Tibial nerve (tissue), 4 donors: ENCODE results near the gene SIN3A. TPM values are rescaled to one million over a fixed set of nuclear protein-coding genes. Genes with fewer than 3 reads are reported as not detected.

Experiments
- DNase-seq, 2 donors: peaks; one replicate each; pipeline ENCODE4 v3.0.0-alpha.2; 2019; ENCODE audit warnings: low spot score in 2 of 2
- H3K27ac ChIP-seq, 4 donors: fragments of 200-600 bp; sonication (generic) in 3 of 4; one replicate each; pipeline ENCODE4 v1.5.1; 2017 to 2019; ENCODE audit warnings: mild to moderate bottlenecking in 1 of 4
- H3K27me3 ChIP-seq, 2 donors: fragments of 200-600 bp; sonication (generic) in 1 of 2; one replicate each; pipeline versions ENCODE4 v1.5.1 to v1.6.0; 2017 to 2019
- H3K36me3 ChIP-seq, 3 donors: fragments of 200-600 bp; sonication (generic); one replicate each; pipeline ENCODE4 v1.5.1; 2018 to 2019
- H3K4me1 ChIP-seq, 4 donors: fragments of 200-600 bp; sonication (generic) in 3 of 4; one replicate each; pipeline ENCODE4 v1.5.1; 2017 to 2019
- H3K4me3 ChIP-seq, 4 donors: fragments of 200-600 bp; sonication (generic) in 3 of 4; one replicate each; pipeline ENCODE4 v1.5.1; 2017 to 2019; ENCODE audit warnings: mild to moderate bottlenecking in 1 of 4, moderate library complexity in 1 of 4
- H3K9me3 ChIP-seq, 4 donors: fragments of 200-600 bp; sonication (generic) in 3 of 4; one replicate each; pipeline ENCODE4 v1.5.1; 2017 to 2019
- EP300 ChIP-seq, 2 donors: sonication (generic); formaldehyde crosslinking; IDR thresholded peaks; one replicate each; pipeline ENCODE4 v1.6.1; 2017; ENCODE audit warnings: antibody characterized with exemption in 2 of 2, mild to moderate bottlenecking in 1 of 2
- POLR2A ChIP-seq, 2 donors: fragments of 450-650 bp; IDR thresholded peaks; one replicate each; pipeline ENCODE4 v1.6.1; 2017; ENCODE audit warnings: antibody characterized with exemption in 2 of 2, mild to moderate bottlenecking in 2 of 2, moderate library complexity in 2 of 2
- WGBS, 2 donors: methylation state at CpG; one replicate each; pipeline ENCODE4 v1.1.5; 2018; 5-methylcytosine and 5-hydroxymethylcytosine counted together
- total RNA-seq, 4 donors: library from RNA; depleted of rRNA; stranded (reverse); fragments of >200 nt; gene quantifications; one replicate each; pipeline ENCODE4 v1.1.0, GENCODE V29; 2016
- TF ChIP-seq, protein P1 (sequence below), 5 experiments: fragments of 200-600 bp in 3 of 5; fragments of 450-650 bp in 2 of 5; sonication (generic) in 3 of 5; IDR thresholded peaks; one replicate each; pipeline ENCODE4 v1.5.1; 2016 to 2019; ENCODE audit warnings: antibody characterized with exemption in 5 of 5, mild to moderate bottlenecking in 3 of 5, moderate library complexity in 2 of 5

SIN3A gene
- total RNA-seq, 4 donors from 2014 or later, result 40.2 to 59.4 (median 43.1) TPM

- no peak overlapping the region for H3K27ac ChIP-seq
- WGBS, 2 donors, result 75 to 82% methylated on average over 7 of the region's 7 CpGs
- H3K4me1 ChIP-seq, result peaks cover 0 to 15% (median 0%) of the 10 kb centered on the region in 4 donors
- H3K36me3 ChIP-seq, result peaks cover 3 to 97% (median 5%) of the 10 kb centered on the region in 3 donors
- H3K27me3 ChIP-seq, result no peaks in the 10 kb centered on the region
- H3K9me3 ChIP-seq, result no peaks in the 10 kb centered on the region
- no peak overlapping the region for H3K4me3 ChIP-seq
- no peak for DNase-seq
- no peak for TF ChIP-seq POLR2A (IDR thresholded peaks at IDR 0.05)
- no peak for TF ChIP-seq EP300 (IDR thresholded peaks at IDR 0.05)
- TF ChIP-seq, protein P1, sequence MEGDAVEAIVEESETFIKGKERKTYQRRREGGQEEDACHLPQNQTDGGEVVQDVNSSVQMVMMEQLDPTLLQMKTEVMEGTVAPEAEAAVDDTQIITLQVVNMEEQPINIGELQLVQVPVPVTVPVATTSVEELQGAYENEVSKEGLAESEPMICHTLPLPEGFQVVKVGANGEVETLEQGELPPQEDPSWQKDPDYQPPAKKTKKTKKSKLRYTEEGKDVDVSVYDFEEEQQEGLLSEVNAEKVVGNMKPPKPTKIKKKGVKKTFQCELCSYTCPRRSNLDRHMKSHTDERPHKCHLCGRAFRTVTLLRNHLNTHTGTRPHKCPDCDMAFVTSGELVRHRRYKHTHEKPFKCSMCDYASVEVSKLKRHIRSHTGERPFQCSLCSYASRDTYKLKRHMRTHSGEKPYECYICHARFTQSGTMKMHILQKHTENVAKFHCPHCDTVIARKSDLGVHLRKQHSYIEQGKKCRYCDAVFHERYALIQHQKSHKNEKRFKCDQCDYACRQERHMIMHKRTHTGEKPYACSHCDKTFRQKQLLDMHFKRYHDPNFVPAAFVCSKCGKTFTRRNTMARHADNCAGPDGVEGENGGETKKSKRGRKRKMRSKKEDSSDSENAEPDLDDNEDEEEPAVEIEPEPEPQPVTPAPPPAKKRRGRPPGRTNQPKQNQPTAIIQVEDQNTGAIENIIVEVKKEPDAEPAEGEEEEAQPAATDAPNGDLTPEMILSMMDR (IDR thresholded peaks at IDR 0.05), result no peak
These were observed 88.7 kb downstream of the SIN3A start for GRCh38 chr15:75362642-75363249.

DNA sequence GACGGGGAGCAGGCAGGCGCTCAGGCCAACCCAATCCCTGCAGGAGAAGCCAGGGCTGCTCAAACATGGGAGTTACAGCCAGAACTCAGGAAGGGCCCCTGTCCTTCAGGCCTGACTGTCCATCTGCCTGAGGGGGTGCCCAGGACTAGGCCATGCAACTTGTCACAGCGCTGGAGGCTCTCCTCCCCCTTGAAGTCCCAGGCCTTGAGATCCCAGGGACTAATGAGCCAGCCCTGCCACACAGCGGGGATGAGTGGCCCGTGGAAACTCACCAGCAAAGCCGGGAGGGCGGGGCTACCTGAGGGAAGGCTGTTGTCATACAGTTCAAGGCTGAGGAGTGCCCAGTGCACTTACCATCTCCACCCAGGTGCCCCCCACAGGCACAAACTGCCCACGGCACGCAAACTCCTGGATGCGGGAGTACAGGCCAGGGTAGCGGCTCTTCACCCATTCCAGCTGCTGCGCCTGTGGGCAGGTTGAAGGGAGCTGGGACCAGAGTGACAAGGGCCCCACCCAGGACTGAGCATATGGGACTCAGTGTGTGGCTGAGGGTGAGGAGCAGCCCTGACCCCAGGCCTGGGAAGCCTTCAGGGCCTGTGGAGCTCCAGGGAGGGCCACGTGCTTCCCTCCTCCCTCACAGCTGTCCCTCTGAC is 89.4 kb downstream of the SIN3A start:
- Histone ChIP-seq H3K4me1 (peaks cover 0 to 8% (median 0%) of the 10 kb centered on the region in 4 donors), H3K27me3 (no peaks in the 10 kb centered on the region), H3K9me3 (no peaks in the 10 kb centered on the region), H3K36me3 (peaks cover 3 to 100% (median 5%) of the 10 kb centered on the region in 3 donors), H3K4me3 (no peak overlapping the region), H3K27ac (no peak overlapping the region)
- TF ChIP-seq, protein P1 (IDR thresholded peaks at IDR 0.05), result no peak
- TF ChIP-seq EP300 (IDR thresholded peaks at IDR 0.05) (no peak), POLR2A (IDR thresholded peaks at IDR 0.05) (no peak)
- DNase-seq, result no peak
- 85 to 92% methylated on average over 10 to 11 of the region's 13 CpGs for whole genome bisulfite sequencing, 2 donors

- H3K36me3 ChIP-seq, result peaks cover 3 to 100% (median 10%) of the 10 kb centered on the region in 3 donors
- 87 to 89% methylated on average over 6 to 9 of the region's 10 CpGs for WGBS, 2 donors
These were observed 90.0 kb downstream of the SIN3A start for GRCh38 chr15:75361361-75361988.

DNA sequence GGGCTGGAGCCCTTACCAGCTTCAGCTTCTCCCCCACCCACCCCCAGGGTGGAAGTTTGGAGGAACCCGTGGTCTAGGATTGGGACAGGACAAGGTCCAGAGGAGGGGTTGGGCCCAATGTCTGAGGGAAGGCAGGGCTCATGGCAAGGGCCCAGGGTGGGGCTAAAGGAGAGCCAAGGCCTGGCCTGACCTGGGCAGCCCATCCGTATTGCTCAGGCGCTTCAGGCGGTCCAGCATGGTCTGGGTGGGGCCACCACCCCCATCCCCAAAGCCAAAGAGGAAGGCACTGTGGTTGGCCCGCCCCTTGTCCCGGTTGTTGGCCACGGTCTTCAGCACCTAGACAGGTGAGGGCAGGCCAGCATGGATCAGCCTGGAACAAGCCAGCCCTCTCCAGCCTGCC is 90.6 kb downstream of the SIN3A start:
- no peak for TF ChIP-seq EP300 (IDR thresholded peaks at IDR 0.05)
- no peak for TF ChIP-seq POLR2A (IDR thresholded peaks at IDR 0.05)
- TF ChIP-seq, protein P1 (IDR thresholded peaks at IDR 0.05), result no peak
- H3K4me3 ChIP-seq, result no peak overlapping the region
- peaks cover 3 to 100% (median 13%) of the 10 kb centered on the region in 3 donors for H3K36me3 ChIP-seq
- no peaks in the 10 kb centered on the region for H3K4me1 ChIP-seq
- no peaks in the 10 kb centered on the region for H3K9me3 ChIP-seq
- 91 to 92% methylated on average over 5 to 7 of the region's 7 CpGs for WGBS, 2 donors
- H3K27ac ChIP-seq, result no peak overlapping the region
- no peak for DNase-seq
- no peaks in the 10 kb centered on the region for H3K27me3 ChIP-seq

More at GRCh38 chr15:75361361-75361988, 90.0 kb downstream of the SIN3A start:
- H3K27ac ChIP-seq, result no peak overlapping the region
- DNase-seq, result no peak
- H3K27me3 ChIP-seq, result no peaks in the 10 kb centered on the region
- no peak overlapping the region for H3K4me3 ChIP-seq
- TF ChIP-seq EP300 (IDR thresholded peaks at IDR 0.05) (no peak), POLR2A (IDR thresholded peaks at IDR 0.05) (no peak)
- TF ChIP-seq, protein P1 (IDR thresholded peaks at IDR 0.05), result no peak
- peaks cover 0 to 2% (median 0%) of the 10 kb centered on the region in 4 donors for H3K4me1 ChIP-seq
- H3K9me3 ChIP-seq, result no peaks in the 10 kb centered on the region

- Histone ChIP-seq H3K36me3 (peaks cover 3 to 100% (median 13%) of the 10 kb centered on the region in 3 donors), H3K27me3 (no peaks in the 10 kb centered on the region), H3K9me3 (no peaks in the 10 kb centered on the region), H3K27ac (no peak overlapping the region), H3K4me3 (no peak overlapping the region), H3K4me1 (no peaks in the 10 kb centered on the region)
- no peak for DNase-seq
- TF ChIP-seq, protein P1 (IDR thresholded peaks at IDR 0.05), result no peak
- TF ChIP-seq EP300 (IDR thresholded peaks at IDR 0.05) (no peak), POLR2A (IDR thresholded peaks at IDR 0.05) (no peak)
- 69 to 71% methylated on average over 1 of the region's 1 CpG for WGBS, 2 donors
These were observed 91.1 kb downstream of the SIN3A start for GRCh38 chr15:75360391-75360790.
